ENCODE measurements around the gene MSH3. TPM values are rescaled to one million over a fixed set of nuclear protein-coding genes. Genes with fewer than 3 reads are reported as not detected.

The MSH3 gene
- total RNA-seq, 4 donors from 2014 or later, result 11.0 to 15.0 (median 12.4) TPM

GRCh38 chr5:80698369-80698768 is 43.9 kb downstream of the MSH3 start:
- no peaks in the 10 kb centered on the region for H3K4me1 ChIP-seq
- DNase-seq (ENCODE audit: low spot score in 2 of 2), result no peak
- H3K4me3 ChIP-seq, result no peak overlapping the region
- H3K9me3 ChIP-seq, result no peaks in the 10 kb centered on the region
- WGBS, result 46% methylated on average over 5 of the region's 5 CpGs
- no peaks in the 10 kb centered on the region for H3K27me3 ChIP-seq
- no peaks in the 10 kb centered on the region for H3K36me3 ChIP-seq
- H3K27ac ChIP-seq, result no peak overlapping the region
- no peak for TF ChIP-seq POLR2A (IDR thresholded peaks at IDR 0.05)
- TF ChIP-seq EP300 (IDR thresholded peaks at IDR 0.05), result no peak
- no peak for TF ChIP-seq CTCF (IDR thresholded peaks at IDR 0.05)
- TF ChIP-seq POLR2AphosphoS5 (IDR thresholded peaks at IDR 0.05), result no peak

GRCh38 chr5:80701597-80701996 is 47.1 kb downstream of the MSH3 start:
- Histone ChIP-seq H3K9me3 (no peaks in the 10 kb centered on the region), H3K4me3 (no peak overlapping the region), H3K4me1 (no peaks in the 10 kb centered on the region), H3K36me3 (no peaks in the 10 kb centered on the region), H3K27ac (no peak overlapping the region), H3K27me3 (no peaks in the 10 kb centered on the region)
- TF ChIP-seq POLR2A (IDR thresholded peaks at IDR 0.05) (no peak), CTCF (IDR thresholded peaks at IDR 0.05) (no peak), POLR2AphosphoS5 (IDR thresholded peaks at IDR 0.05) (no peak), EP300 (IDR thresholded peaks at IDR 0.05) (no peak)
- 77% methylated on average over 1 of the region's 1 CpG for WGBS
- DNase-seq (ENCODE audit: low spot score in 2 of 2), result no peak

- Histone ChIP-seq H3K4me1 (no peaks in the 10 kb centered on the region), H3K27ac (no peak overlapping the region), H3K36me3 (no peaks in the 10 kb centered on the region), H3K4me3 (no peak overlapping the region), H3K9me3 (no peaks in the 10 kb centered on the region), H3K27me3 (no peaks in the 10 kb centered on the region)
- no peak for DNase-seq (ENCODE audit: low spot score in 2 of 2)
- TF ChIP-seq EP300 (IDR thresholded peaks at IDR 0.05) (no peak), POLR2AphosphoS5 (IDR thresholded peaks at IDR 0.05) (no peak), CTCF (IDR thresholded peaks at IDR 0.05) (no peak), POLR2A (IDR thresholded peaks at IDR 0.05) (no peak)
Measured at GRCh38 chr5:80703291-80703690, 48.8 kb downstream of the MSH3 start.

GRCh38 chr5:80703747-80704146 is 49.3 kb downstream of the MSH3 start:
- no peak overlapping the region for H3K27ac ChIP-seq
- H3K36me3 ChIP-seq, result no peaks in the 10 kb centered on the region
- WGBS, result 75% methylated on average over 5 of the region's 5 CpGs
- H3K9me3 ChIP-seq, result no peaks in the 10 kb centered on the region
- no peaks in the 10 kb centered on the region for H3K4me1 ChIP-seq
- DNase-seq (ENCODE audit: low spot score in 2 of 2), result no peak
- TF ChIP-seq POLR2AphosphoS5 (IDR thresholded peaks at IDR 0.05) (no peak), EP300 (IDR thresholded peaks at IDR 0.05) (no peak), CTCF (IDR thresholded peaks at IDR 0.05) (no peak)
- no peak overlapping the region for H3K4me3 ChIP-seq
- H3K27me3 ChIP-seq, result no peaks in the 10 kb centered on the region

- WGBS, result 88% methylated on average over 1 of the region's 1 CpG
Measured at GRCh38 chr5:80704221-80704620, 49.8 kb downstream of the MSH3 start.

More at GRCh38 chr5:80704221-80704620, 49.8 kb downstream of the MSH3 start:
- no peaks in the 10 kb centered on the region for H3K27me3 ChIP-seq
- H3K27ac ChIP-seq, result no peak overlapping the region
- no peak for DNase-seq (ENCODE audit: low spot score in 2 of 2)
- no peak overlapping the region for H3K4me3 ChIP-seq
- H3K4me1 ChIP-seq, result no peaks in the 10 kb centered on the region
- no peaks in the 10 kb centered on the region for H3K9me3 ChIP-seq
- no peaks in the 10 kb centered on the region for H3K36me3 ChIP-seq
- TF ChIP-seq CTCF (IDR thresholded peaks at IDR 0.05) (no peak), POLR2A (IDR thresholded peaks at IDR 0.05) (no peak), EP300 (IDR thresholded peaks at IDR 0.05) (no peak), POLR2AphosphoS5 (IDR thresholded peaks at IDR 0.05) (no peak)

Measured in suprapubic skin (tissue), 4 donors.